Naive thymus-derived CD4-positive, alpha-beta T cell (primary cell): ENCODE results near the gene CAV3. TPM values are rescaled to one million over a fixed set of nuclear protein-coding genes. Genes with fewer than 3 reads are reported as not detected.

ENCODE experiments used
- polyA plus RNA-seq, 2 donors: library from polyadenylated mRNA; unstranded; fragments of 300-500 nt; fragmentation: Illumina TruSeq; gene quantifications; one replicate each; pipeline ENCODE4 v1.2.3, GENCODE V29; 2021
- total RNA-seq, 6 experiments: library from RNA in 5 of 6; stranded (reverse) in 5 of 6; gene quantifications; 1 replicate in 5 of 6; 2 replicates in 1 of 6; pipeline ENCODE4 v1.2.3 and lab custom pipeline; 2021 to 2026

The CAV3 gene
- total and polyA plus RNA-seq, 7 experiments from 2014 or later: not detected

Other genes with a start within 250 kb of the CAV3 start
- gene LMCD1, start 232.0 kb upstream of the CAV3 start, total RNA-seq: under 1 TPM in 1 of 5 experiments, not detected in 4; 0.56 TPM
- gene LMCD1, start 232.0 kb upstream of the CAV3 start, polyA plus RNA-seq: not detected
- not detected for gene SSUH2, start 89.0 kb upstream of the CAV3 start, total RNA-seq
- gene SSUH2, start 89.0 kb upstream of the CAV3 start, polyA plus RNA-seq: not detected
- 1 to 10 TPM in 1 of 5 experiments, under 1 TPM in 4; 0.05 to 1.3 (median 0.22) TPM for gene OXTR, start 35.8 kb downstream of the CAV3 start, total RNA-seq
- not detected for gene OXTR, start 35.8 kb downstream of the CAV3 start, polyA plus RNA-seq
- gene RAD18, start 229.7 kb downstream of the CAV3 start, total RNA-seq: 10 to 100 TPM in 4 of 5 experiments, 1 to 10 TPM in 1; 9.3 to 36.4 (median 18.2) TPM
- gene RAD18, start 229.7 kb downstream of the CAV3 start, polyA plus RNA-seq: 10 to 100 TPM; 10.5 to 12.9 TPM